K562 (cell line): ENCODE results near the gene BRINP1. TPM values are rescaled to one million over a fixed set of nuclear protein-coding genes. Genes with fewer than 3 reads are reported as not detected.

Experiments
- ATAC-seq: fragments of 200-7000 bp; cut with Tn5 transposase; 3 replicates; pipeline ENCODE4 v1.9.1; 2020; ENCODE audit warnings: moderate library complexity
- BruUV-seq: library from RNA; stranded (reverse); fragments of 400-500 nt; replicated peaks from 2 replicates; lab custom pipeline; 2021; lab: Mats Ljungman, UMichigan
- CTCF ChIA-PET: fragments of 300-600 bp; formaldehyde crosslinking; extraction: SDS; loops from one replicate; lab custom pipeline; 2021; ENCODE audit warnings: low intra/inter-chr PET ratio; lab: Yijun Ruan, JAX
- POLR2A ChIA-PET: fragments of 300-600, 350-650 bp; sonication (Branson Sonifier 250); formaldehyde crosslinking; extraction: SDS; loops from one replicate; lab custom pipeline; 2021; ENCODE audit warnings: antibody characterized with exemption, inconsistent platforms; lab: Yijun Ruan, JAX
- DNase-seq, 4 experiments: peaks; one replicate each; pipeline versions ENCODE4 v3.0.0 to v3.0.0-alpha.2; 2011 to 2018; ENCODE audit warnings: low spot score in 3 of 4, mixed read lengths in 3 of 4; ENCODE audit errors: extremely low read depth in 1 of 4
- FAIRE-seq: peaks from 2 replicates; lab custom pipeline; 2011; peaks lifted over from hg19 to GRCh38; lab: Jason Lieb, UNC
- H2AFZ ChIP-seq: 2 replicates; pipeline ENCODE4 v1.6.0; 2011; ENCODE audit warnings: low read depth, low read length, control low read depth, inconsistent platforms
- H3K27ac ChIP-seq: fragments of 200-600 bp; 3 replicates; pipeline ENCODE4 v1.8.0; 2011; ENCODE audit warnings: low read depth, mild to moderate bottlenecking, control low read depth, inconsistent platforms, low read length, moderate library complexity, mixed read lengths; ENCODE audit errors: extremely low read depth
- H3K27me3 ChIP-seq, 2 experiments: fragments of 300-600 bp in 1 of 2; 2 replicates in 1 of 2; 3 replicates in 1 of 2; pipeline versions ENCODE4 v1.6.0 to v1.8.0; 2011; ENCODE audit warnings: inconsistent platforms in 2 of 2, low read length in 2 of 2, mild to moderate bottlenecking in 1 of 2, mixed read lengths in 1 of 2, moderate library complexity in 1 of 2; ENCODE audit not compliant: control insufficient read depth in 2 of 2, insufficient read depth in 2 of 2
- H3K36me3 ChIP-seq: fragments of 300-600 bp; 3 replicates; pipeline ENCODE4 v1.8.0; 2011; ENCODE audit warnings: mild to moderate bottlenecking, low read length, inconsistent platforms; ENCODE audit not compliant: control insufficient read depth, insufficient read depth
- H3K4me1 ChIP-seq, 2 experiments: fragments of 200-600 bp in 1 of 2; replicated peaks in 1 of 2; 2 replicates in 1 of 2; 3 replicates in 1 of 2; pipeline versions ENCODE4 v1.5.1 to v1.8.0; 2011; ENCODE audit warnings: inconsistent platforms in 2 of 2, low read length in 2 of 2, mild to moderate bottlenecking in 1 of 2, mixed read lengths in 1 of 2, moderate library complexity in 1 of 2; ENCODE audit not compliant: control insufficient read depth in 2 of 2, insufficient read depth in 2 of 2
- H3K4me2 ChIP-seq: 2 replicates; pipeline ENCODE4 v1.6.1; 2011; ENCODE audit warnings: low read length, control low read depth, inconsistent platforms, mixed read lengths; ENCODE audit not compliant: insufficient read depth
- H3K4me3 ChIP-seq: fragments of 200-600 bp; sonication (generic), shearing (Covaris generic); 2 replicates; pipeline ENCODE4 v1.5.1; 2016; ENCODE audit warnings: control low read depth, inconsistent platforms
- H3K79me2 ChIP-seq: fragments of 200-600 bp; 3 replicates; pipeline ENCODE4 v1.8.0; 2011; ENCODE audit warnings: low read length, inconsistent platforms; ENCODE audit not compliant: control insufficient read depth, insufficient read depth
- H3K9ac ChIP-seq, 2 experiments: 2 replicates each; pipeline versions ENCODE4 v1.6.0 to v1.6.1; 2011; ENCODE audit warnings: low read depth in 2 of 2, low read length in 2 of 2, control low read depth in 1 of 2, inconsistent platforms in 1 of 2, mild to moderate bottlenecking in 1 of 2, mixed read lengths in 1 of 2; ENCODE audit not compliant: insufficient read depth in 1 of 2
- H3K9me1 ChIP-seq: one replicate; pipeline ENCODE4 v1.6.0; 2011; ENCODE audit warnings: inconsistent platforms, mild to moderate bottlenecking, low read length, moderate library complexity; ENCODE audit not compliant: control insufficient read depth, insufficient read depth
- H3K9me3 ChIP-seq: replicated peaks from 2 replicates; pipeline ENCODE4 v1.5.1; 2011; ENCODE audit warnings: low read depth, low read length, inconsistent platforms; ENCODE audit not compliant: control insufficient read depth, insufficient read depth
- H4K20me1 ChIP-seq: replicated peaks from 2 replicates; pipeline ENCODE4 v1.6.1; 2011; ENCODE audit warnings: low read length, inconsistent platforms, mixed read lengths; ENCODE audit not compliant: control insufficient read depth, insufficient read depth
- BHLHE40 ChIP-seq: IDR thresholded peaks from 2 replicates; pipeline ENCODE4 v1.6.1; 2011; ENCODE audit warnings: low read length, improper control_type of control experiment
- CBX2 ChIP-seq: fragments of 200-600 bp; sonication (generic); IDR thresholded peaks from one replicate; pipeline ENCODE4 v1.6.1; 2012; ENCODE audit warnings: mild to moderate bottlenecking, low read length, inconsistent platforms; ENCODE audit not compliant: insufficient read depth, poor library complexity, severe bottlenecking
- CBX3 ChIP-seq, 2 experiments: IDR thresholded peaks; 1 replicate in 1 of 2; 2 replicates in 1 of 2; pipeline ENCODE4 v1.6.1; 2012; ENCODE audit warnings: inconsistent platforms in 2 of 2, low read length in 2 of 2, borderline replicate concordance in 1 of 2, control low read depth in 1 of 2
- ELF2 ChIP-seq: fragments of 250-450 bp; sonication (Bioruptor Pico); IDR thresholded peaks from 2 replicates; pipeline ENCODE4 v1.5.0; 2021; ENCODE audit warnings: mild to moderate bottlenecking
- HNRNPH1 ChIP-seq: fragments of 200-400 bp; formaldehyde crosslinking; optimal IDR thresholded peaks from 2 replicates; pipeline ENCODE3; 2017; ENCODE audit warnings: low read depth, mild to moderate bottlenecking, low read length, moderate library complexity
- KLF6 ChIP-seq: fragments of 250-450 bp; sonication (Bioruptor Pico); IDR thresholded peaks from 2 replicates; pipeline ENCODE4 v1.4.0; 2020; ENCODE audit warnings: mild to moderate bottlenecking, moderate library complexity, borderline replicate concordance
- NEUROD1 ChIP-seq: fragments of 150-350 bp; IDR thresholded peaks from 2 replicates; pipeline ENCODE4 v1.6.1; 2014; ENCODE audit warnings: borderline replicate concordance, low read length, low read depth; ENCODE audit not compliant: partially characterized antibody
- NFIC ChIP-seq: fragments of 450-650 bp; IDR thresholded peaks from 2 replicates; pipeline ENCODE4 v1.6.1; 2017; ENCODE audit warnings: mild to moderate bottlenecking, inconsistent platforms
- NR2C2 ChIP-seq, 2 experiments: fragments of 200-800 bp in 1 of 2; sonication (Bioruptor generic) in 1 of 2; sonication (generic) in 1 of 2; formaldehyde crosslinking in 1 of 2; IDR thresholded peaks; 2 replicates each; pipeline versions ENCODE4 v1.6.1 to v1.8.0; 2016 to 2022; ENCODE audit warnings: mild to moderate bottlenecking in 1 of 2, missing compliant biosample characterization in 1 of 2, missing genetic modification characterization in 1 of 2, missing genetic modification reagents in 1 of 2
- PML ChIP-seq: IDR thresholded peaks from 2 replicates; pipeline ENCODE4 v1.6.1; 2012; ENCODE audit warnings: low read length, inconsistent platforms
- RAD51 ChIP-seq: fragments of 450-650 bp; IDR thresholded peaks from 2 replicates; pipeline ENCODE4 v1.7.1; 2016; ENCODE audit warnings: low read depth, mild to moderate bottlenecking, borderline replicate concordance
- RHOXF2B ChIP-seq: fragments of 250-450 bp; sonication (Bioruptor Pico); conservative IDR thresholded peaks from 2 replicates; pipeline ENCODE4 v1.5.1; 2021
- SMAD4 ChIP-seq: fragments of 250-450 bp; sonication (Bioruptor Pico); conservative IDR thresholded peaks from 2 replicates; pipeline ENCODE4 v1.8.0; 2021; ENCODE audit warnings: inconsistent platforms, mild to moderate bottlenecking, moderate library complexity
- SMARCC2 ChIP-seq: fragments of 450-650 bp; IDR thresholded peaks from 2 replicates; pipeline ENCODE4 v1.6.1; 2017; ENCODE audit warnings: antibody characterized with exemption, moderate library complexity, mild to moderate bottlenecking, low read depth
- TAF15 ChIP-seq: fragments of 200-400 bp; formaldehyde crosslinking; IDR thresholded peaks from 2 replicates; pipeline ENCODE4 v1.6.1; 2017; ENCODE audit warnings: mild to moderate bottlenecking, low read depth, low read length, moderate library complexity
- TEAD4 ChIP-seq, 2 experiments: sonication (generic) in 1 of 2; formaldehyde crosslinking in 1 of 2; IDR thresholded peaks; 2 replicates each; pipeline versions ENCODE4 v1.6.1 to v1.8.0; 2012 to 2022; ENCODE audit warnings: borderline replicate concordance in 1 of 2, inconsistent platforms in 1 of 2, low read length in 1 of 2, mild to moderate bottlenecking in 1 of 2, missing genetic modification reagents in 1 of 2
- ZNF584 ChIP-seq: fragments of 200-800 bp; sonication (Bioruptor generic); IDR thresholded peaks from 2 replicates; pipeline ENCODE4 v1.6.1; 2016; ENCODE audit warnings: low read depth, mild to moderate bottlenecking, missing genetic modification characterization, missing compliant biosample characterization
- WGBS: fragments of 100-300 bp; shearing (Covaris generic); methylation state at CpG from one replicate; pipeline ENCODE4 v1.1.6; 2016; ENCODE audit warnings: low coverage, mixed read lengths; ENCODE audit not compliant: insufficient coverage; ENCODE audit errors: missing lambda C conversion rate; 5-methylcytosine and 5-hydroxymethylcytosine counted together
- in situ Hi-C: fragments of 300-500 bp; cut with MboI; formaldehyde crosslinking; loops from 4 replicates; pipeline ENCODE4 v1.15.0; 2018; ENCODE audit warnings: inconsistent platforms, mixed read lengths
- intact Hi-C: fragments of 100-400 bp; cut with micrococcal nuclease; formaldehyde crosslinking; loops from 2 replicates; pipeline ENCODE4 v1.14.2; 2022
- polyA plus RNA-seq, 8 experiments: library from polyadenylated mRNA; depleted of rRNA in 4 of 8; stranded (reverse) in 5 of 8; unstranded in 3 of 8; fragments of >200 nt; fragmentation: Nextera tagmentation in 2 of 8; fragmentation: Illumina TruSeq in 1 of 8; extraction: Ambion mirVana in 2 of 8; extraction: Trizol in 1 of 8; gene quantifications; 2 replicates each; pipeline versions ENCODE4 v1.2.1 to v1.2.3, GENCODE V29; 2011 to 2014; ENCODE audit warnings: inconsistent platforms in 1 of 8, missing spikeins in 1 of 8
- total RNA-seq, 7 experiments: library from RNA; depleted of rRNA in 6 of 7; stranded (reverse); fragments of >200 nt in 6 of 7; fragmentation: Illumina TruSeq in 2 of 7; extraction: Trizol in 2 of 7; gene quantifications; 2 replicates each; pipeline versions ENCODE4 v1.2.1 to v1.2.3, GENCODE V29; 2011 to 2021; ENCODE audit warnings: low replicate concordance in 1 of 7
- TF ChIP-seq, protein P1 (sequence below): fragments of 250-450 bp; sonication (Bioruptor Pico); IDR thresholded peaks from 2 replicates; pipeline ENCODE4 v1.8.0; 2021; ENCODE audit warnings: moderate library complexity, mild to moderate bottlenecking, inconsistent platforms

The BRINP1 gene
- total and polyA plus RNA-seq, 9 of the 15 experiments (the other 6 are each of a cell fraction or from before 2014, with no cell fraction given): not detected

GRCh38 chr9:119283078-119283794 is 86.0 kb downstream of the BRINP1 start:
- Histone ChIP-seq H3K4me2 (no peak overlapping the region), H3K9ac (no peak overlapping the region), H3K9me3 (0 out of 2 replicates have a peak, but pooled peaks cover 2% of the 10 kb centered on the region), H3K36me3 (no peaks in the 10 kb centered on the region), H3K4me1 (no peaks in the 10 kb centered on the region), H3K27me3 (no peaks in the 10 kb centered on the region), H4K20me1 (no peaks in the 10 kb centered on the region), H3K27ac (no peak overlapping the region), H3K9me1 (no peaks in the 10 kb centered on the region), H3K79me2 (no peaks in the 10 kb centered on the region), H2AFZ (no peak overlapping the region), H3K4me3 (no peak overlapping the region)
- intact Hi-C loops: loop anchor here (10.0 kb wide), 1 partner anchor 1638 kb away; no protein-coding TSS in a partner anchor
- no TSS peak for BruUV-seq
- 0% methylated on average over 13 of the region's 18 CpGs for WGBS
- POLR2A ChIA-PET: no interaction called here
- TF ChIP-seq HNRNPH1 (no peak), ELF2 (CRISPR knock-in tag) (no peak), SMARCC2 (no peak), TEAD4 (IDR thresholded peaks at IDR 0.05; ENCODE audit: low read length) (no peak), TEAD4 (CRISPR knock-in tag; IDR thresholded peaks at IDR 0.05; ENCODE audit: borderline replicate concordance) (no peak), PML (no peak), SMAD4 (CRISPR knock-in tag) (no peak), NR2C2 (CRISPR knock-in tag; IDR thresholded peaks at IDR 0.05) (no peak), NR2C2 (tag; IDR thresholded peaks at IDR 0.05) (no peak), NFIC (no peak), CBX2 (no peak), KLF6 (CRISPR knock-in tag) (no peak), RAD51 (no peak), NEUROD1 (no peak), CBX3 (IDR thresholded peaks at IDR 0.05; ENCODE audit: borderline replicate concordance in 1 of 2, low read length in 2 of 2) (no peak), RHOXF2B (CRISPR knock-in tag) (no peak), ZNF584 (CRISPR knock-in tag) (no peak), BHLHE40 (no peak), TAF15 (no peak)
- TF ChIP-seq, protein P1, sequence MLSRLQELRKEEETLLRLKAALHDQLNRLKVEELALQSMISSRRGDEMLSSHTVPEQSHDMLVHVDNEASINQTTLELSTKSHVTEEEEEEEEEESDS (CRISPR knock-in tag): no peak
- FAIRE-seq (no peak), ATAC-seq (no peak), DNase-seq (no peak)
- CTCF ChIA-PET: no interaction called here
- in situ Hi-C loops: no loop called here
